HL-60/S4 treated with phorbol 12-myristate 13-acetate at 8.2 ng/mL for 4 days and 3 days (cell line): ENCODE data around the gene HIGD1B.

Experiments
- in situ Hi-C: fragments of 300-500 bp; cut with MboI; formaldehyde crosslinking; loops from 2 replicates; pipeline ENCODE4 v1.15.0; 2022; ENCODE audit warnings: low sequenced_read_pairs

The HIGD1B gene

GRCh38 chr17:44832805-44833204, 14.9 kb upstream of the HIGD1B start:
- in situ Hi-C loops: no loop called here

GRCh38 chr17:44837196-44837595, 10.5 kb upstream of the HIGD1B start:
- in situ Hi-C loops: no loop called here

GRCh38 chr17:44840274-44840673, 7.4 kb upstream of the HIGD1B start:
- in situ Hi-C loops: no loop called here

- in situ Hi-C loops: no loop called here
Measured at GRCh38 chr17:44840936-44841335, 6.7 kb upstream of the HIGD1B start.

GRCh38 chr17:44842748-44843147, 4.9 kb upstream of the HIGD1B start:
- in situ Hi-C loops: no loop called here

GRCh38 chr17:44844390-44844830, 3.3 kb upstream of the HIGD1B start:
- in situ Hi-C loops: no loop called here

- in situ Hi-C loops: no loop called here
Measured at GRCh38 chr17:44846206-44846605, 1.5 kb upstream of the HIGD1B start.

GRCh38 chr17:44848257-44848795, 643 bp downstream of the HIGD1B start:
- in situ Hi-C loops: no loop called here

- in situ Hi-C loops: no loop called here
Measured at GRCh38 chr17:44848961-44849489, 1.3 kb downstream of the HIGD1B start.

- in situ Hi-C loops: loop anchor here (25.0 kb wide), 1 partner anchor 313 kb away; no protein-coding TSS in a partner anchor
Measured at GRCh38 chr17:44850025-44850424, 2.3 kb downstream of the HIGD1B start.

GRCh38 chr17:44850612-44851011, 2.9 kb downstream of the HIGD1B start:
- in situ Hi-C loops: loop anchor here (25.0 kb wide), 1 partner anchor 313 kb away; no protein-coding TSS in a partner anchor

GRCh38 chr17:44854192-44854591, 6.5 kb downstream of the HIGD1B start:
- in situ Hi-C loops: loop anchor here (25.0 kb wide), 1 partner anchor 317 kb away; no protein-coding TSS in a partner anchor

GRCh38 chr17:44859701-44860100, 12.0 kb downstream of the HIGD1B start:
- in situ Hi-C loops: loop anchor here (10.0 to 25.0 kb wide), 2 partner anchors 75 to 322 kb away; no protein-coding TSS in a partner anchor

- in situ Hi-C loops: loop anchor here (10.0 to 25.0 kb wide), 2 partner anchors 78 to 325 kb away; no protein-coding TSS in a partner anchor
Measured at GRCh38 chr17:44862278-44862914, 14.7 kb downstream of the HIGD1B start.

GRCh38 chr17:44863061-44863918, 15.6 kb downstream of the HIGD1B start:
- in situ Hi-C loops: loop anchor here (10.0 to 25.0 kb wide), 2 partner anchors 78 to 326 kb away; no protein-coding TSS in a partner anchor

- in situ Hi-C loops: loop anchor here (10.0 to 25.0 kb wide), 2 partner anchors 80 to 328 kb away; no protein-coding TSS in a partner anchor
Measured at GRCh38 chr17:44864831-44865230, 17.1 kb downstream of the HIGD1B start.

- in situ Hi-C loops: loop anchor here (10.0 to 25.0 kb wide), 2 partner anchors 80 to 328 kb away; no protein-coding TSS in a partner anchor
Measured at GRCh38 chr17:44865231-44865660, 17.6 kb downstream of the HIGD1B start.

GRCh38 chr17:44865931-44866330, 18.2 kb downstream of the HIGD1B start:
- in situ Hi-C loops: loop anchor here (10.0 to 25.0 kb wide), 2 partner anchors 81 to 329 kb away; no protein-coding TSS in a partner anchor

GRCh38 chr17:44867841-44868240, 20.2 kb downstream of the HIGD1B start:
- in situ Hi-C loops: loop anchor here (10.0 to 25.0 kb wide), 2 partner anchors 83 to 331 kb away; no protein-coding TSS in a partner anchor

GRCh38 chr17:44871556-44871955, 23.9 kb downstream of the HIGD1B start:
- in situ Hi-C loops: loop anchor here (25.0 kb wide), 1 partner anchor 334 kb away; no protein-coding TSS in a partner anchor
